Chondrocyte (in vitro differentiated cells): ENCODE measurements around the gene MECP2. TPM values are rescaled to one million over a fixed set of nuclear protein-coding genes. Genes with fewer than 3 reads are reported as not detected.
"Not testable (repeated sequence)": the region's sequence is repeated elsewhere in the genome, so short reads cannot be mapped to it uniquely, and the experiment has no call there.

ENCODE experiments used
- DNase-seq: peaks from one replicate; pipeline ENCODE4 v3.0.0; 2021; ENCODE audit warnings: mixed read lengths, low spot score
- H3K27ac Mint-ChIP-seq: one replicate; pipeline ENCODE4 v1.8.0; 2021; ENCODE audit warnings: mild to moderate bottlenecking, moderate library complexity, mixed read lengths; ENCODE audit not compliant: unreplicated experiment
- H3K27me3 Mint-ChIP-seq: 2 replicates; pipeline ENCODE4 v1.8.0; 2021; ENCODE audit warnings: low read depth, mixed read lengths
- H3K36me3 Mint-ChIP-seq: 2 replicates; pipeline ENCODE4 v1.8.0; 2021; ENCODE audit warnings: low read depth, mixed read lengths
- H3K4me1 Mint-ChIP-seq: 2 replicates; pipeline ENCODE4 v1.8.0; 2021; ENCODE audit warnings: low read depth, mild to moderate bottlenecking, mixed read lengths
- H3K4me3 Mint-ChIP-seq: one replicate; pipeline ENCODE4 v1.8.0; 2021; ENCODE audit warnings: mild to moderate bottlenecking, moderate library complexity, mixed read lengths; ENCODE audit not compliant: unreplicated experiment
- H3K9me3 Mint-ChIP-seq: 2 replicates; pipeline ENCODE4 v1.8.0; 2021; ENCODE audit warnings: low read depth, mixed read lengths
- CTCF ChIP-seq: fragments of 200-600 bp; sonication (generic); IDR thresholded peaks from 2 replicates; pipeline ENCODE4 v1.5.0; 2021; ENCODE audit warnings: antibody characterized with exemption, mild to moderate bottlenecking, moderate library complexity
- total RNA-seq: library from RNA; stranded (reverse); gene quantifications from 3 replicates; pipeline ENCODE4 v1.2.1, GENCODE V29; 2021

Gene MECP2
- total RNA-seq, 1 donor from 2014 or later, result 32.3 TPM

GRCh38 chrX:153983321-153983801, 114.2 kb downstream of the MECP2 start:
- Mint-ChIP-seq H3K27ac (no peak overlapping the region), H3K4me3 (no peak overlapping the region), H3K27me3 (no peaks in the 10 kb centered on the region), H3K9me3 (no peaks in the 10 kb centered on the region), H3K36me3 (peaks cover 4% of the 10 kb centered on the region), H3K4me1 (peaks cover 10% of the 10 kb centered on the region)
- TF ChIP-seq CTCF, result no peak
- no peak for DNase-seq

- no peak overlapping the region for H3K27ac Mint-ChIP-seq
- DNase-seq, result no peak
- H3K36me3 Mint-ChIP-seq, result peaks cover 4% of the 10 kb centered on the region
- peaks cover 10% of the 10 kb centered on the region for H3K4me1 Mint-ChIP-seq
- no peaks in the 10 kb centered on the region for H3K9me3 Mint-ChIP-seq
- no peak for TF ChIP-seq CTCF
- no peaks in the 10 kb centered on the region for H3K27me3 Mint-ChIP-seq
- H3K4me3 Mint-ChIP-seq, result no peak overlapping the region
Observed at GRCh38 chrX:153981771-153982533, 115.6 kb downstream of the MECP2 start.

- no peak for DNase-seq
- Mint-ChIP-seq H3K4me3 (no peak overlapping the region), H3K4me1 (peaks cover 10% of the 10 kb centered on the region), H3K9me3 (no peaks in the 10 kb centered on the region), H3K36me3 (peaks cover 4% of the 10 kb centered on the region), H3K27me3 (no peaks in the 10 kb centered on the region), H3K27ac (no peak overlapping the region)
- no peak for TF ChIP-seq CTCF
Observed at GRCh38 chrX:153981231-153981630, 116.3 kb downstream of the MECP2 start.

- not testable (repeated sequence) for H3K27me3 Mint-ChIP-seq, H3K9me3 Mint-ChIP-seq
Observed at GRCh38 chrX:153980394-153980793, 117.1 kb downstream of the MECP2 start.

GRCh38 chrX:153974726-153975286, 122.7 kb downstream of the MECP2 start:
- Mint-ChIP-seq H3K9me3 (no peaks in the 10 kb centered on the region), H3K36me3 (no peaks in the 10 kb centered on the region), H3K27me3 (no peaks in the 10 kb centered on the region), H3K4me1 (peaks cover 22% of the 10 kb centered on the region), H3K4me3 (no peak overlapping the region), H3K27ac (peak overlapping the region; percentile 74)
- no peak for DNase-seq
- no peak for TF ChIP-seq CTCF

More at GRCh38 chrX:153980394-153980793, 117.1 kb downstream of the MECP2 start:
- not testable (repeated sequence) for H3K36me3 Mint-ChIP-seq, H3K27ac Mint-ChIP-seq, H3K4me3 Mint-ChIP-seq, H3K4me1 Mint-ChIP-seq, DNase-seq
